ENCODE data around the gene BRSK2.

Gene BRSK2

GRCh38 chr11:1377231-1377780, 12.4 kb upstream of the BRSK2 start:
- no peak for DNase-seq (ENCODE audit: low read depth)

GRCh38 chr11:1381793-1382425, 7.8 kb upstream of the BRSK2 start:
- no peak for DNase-seq (ENCODE audit: low read depth)

GRCh38 chr11:1382429-1382828, 7.3 kb upstream of the BRSK2 start:
- DNase-seq (ENCODE audit: low read depth): no peak

GRCh38 chr11:1382831-1383607, 6.7 kb upstream of the BRSK2 start:
- DNase-seq (ENCODE audit: low read depth): peak; percentile 29

GRCh38 chr11:1384199-1384970, 5.3 kb upstream of the BRSK2 start:
- no peak for DNase-seq (ENCODE audit: low read depth)

GRCh38 chr11:1387521-1387920, 2.2 kb upstream of the BRSK2 start:
- no peak for DNase-seq (ENCODE audit: low read depth)

- DNase-seq (ENCODE audit: low read depth): no peak
Measured at GRCh38 chr11:1387961-1388762, 1.6 kb upstream of the BRSK2 start.

- no peak for DNase-seq (ENCODE audit: low read depth)
Measured at GRCh38 chr11:1388763-1389102, 1.0 kb upstream of the BRSK2 start.

GRCh38 chr11:1389103-1389931, 417 bp upstream of the BRSK2 start:
- peak; percentile 88 for DNase-seq (ENCODE audit: low read depth)

GRCh38 chr11:1390569-1391164, 933 bp downstream of the BRSK2 start:
- DNase-seq (ENCODE audit: low read depth): no peak

- no peak for DNase-seq (ENCODE audit: low read depth)
Measured at GRCh38 chr11:1391165-1392075, 1.7 kb downstream of the BRSK2 start.

- DNase-seq (ENCODE audit: low read depth): no peak
Measured at GRCh38 chr11:1392111-1392510, 2.4 kb downstream of the BRSK2 start.

GRCh38 chr11:1392561-1392960, 2.8 kb downstream of the BRSK2 start:
- no peak for DNase-seq (ENCODE audit: low read depth)

GRCh38 chr11:1393038-1393710, 3.4 kb downstream of the BRSK2 start:
- DNase-seq (ENCODE audit: low read depth): no peak

GRCh38 chr11:1394936-1395772, 5.4 kb downstream of the BRSK2 start:
- no peak for DNase-seq (ENCODE audit: low read depth)

- no peak for DNase-seq (ENCODE audit: low read depth)
Measured at GRCh38 chr11:1395773-1396374, 6.1 kb downstream of the BRSK2 start.

GRCh38 chr11:1396375-1396841, 6.7 kb downstream of the BRSK2 start:
- no peak for DNase-seq (ENCODE audit: low read depth)

Measured in GM04504 (cell line).